ENCODE measurements around the gene TCF4. TPM values are rescaled to one million over a fixed set of nuclear protein-coding genes. Genes with fewer than 3 reads are reported as not detected.
A peak's percentile ranks its signal among the peaks of the same experiment; 100 is the strongest.

The TCF4 gene
- total and polyA plus RNA-seq, 2 experiments from 2014 or later: 77.7 to 89.2 TPM

- TF ChIP-seq, protein P1, sequence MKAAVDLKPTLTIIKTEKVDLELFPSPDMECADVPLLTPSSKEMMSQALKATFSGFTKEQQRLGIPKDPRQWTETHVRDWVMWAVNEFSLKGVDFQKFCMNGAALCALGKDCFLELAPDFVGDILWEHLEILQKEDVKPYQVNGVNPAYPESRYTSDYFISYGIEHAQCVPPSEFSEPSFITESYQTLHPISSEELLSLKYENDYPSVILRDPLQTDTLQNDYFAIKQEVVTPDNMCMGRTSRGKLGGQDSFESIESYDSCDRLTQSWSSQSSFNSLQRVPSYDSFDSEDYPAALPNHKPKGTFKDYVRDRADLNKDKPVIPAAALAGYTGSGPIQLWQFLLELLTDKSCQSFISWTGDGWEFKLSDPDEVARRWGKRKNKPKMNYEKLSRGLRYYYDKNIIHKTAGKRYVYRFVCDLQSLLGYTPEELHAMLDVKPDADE (IDR thresholded peaks at IDR 0.05): no peak
- TF ChIP-seq CTCF (conservative IDR thresholded peaks at IDR 0.05; ENCODE audit: low read depth in 2 of 2) (no peak), STAT1 (IDR thresholded peaks at IDR 0.05; ENCODE audit: unreplicated experiment) (no peak), NANOG (IDR thresholded peaks at IDR 0.05; ENCODE audit: borderline replicate concordance) (no peak), ZNF114 (CRISPR knock-in tag; IDR thresholded peaks at IDR 0.05) (no peak), JUNB (IDR thresholded peaks at IDR 0.05; ENCODE audit: unreplicated experiment) (no peak), EZH2phosphoT487 (IDR thresholded peaks at IDR 0.05; ENCODE audit: unreplicated experiment) (no peak), POLR2AphosphoS5 (IDR thresholded peaks at IDR 0.05; ENCODE audit: low read depth) (no peak), ZNF331 (CRISPR knock-in tag; IDR thresholded peaks at IDR 0.05; ENCODE audit: low read depth) (no peak)
Observed at GRCh38 chr18:55579501-55580270, 8.3 kb downstream of the TCF4 start (continued).

GRCh38 chr18:55577812-55578539, 10.0 kb downstream of the TCF4 start:
- Mint-ChIP-seq H3K9me3 (no peaks in the 10 kb centered on the region), H3K27ac (peak overlapping the region; percentile 75), H3K4me1 (peaks cover 79% of the 10 kb centered on the region), H3K27me3 (ENCODE audit: insufficient read depth, low read depth, poor library complexity) (no peaks in the 10 kb centered on the region), H3K4me3 (peak overlapping the region; percentile 19; the same call in 1 of the 3 replicates), H3K36me3 (ENCODE audit: low read depth) (peaks cover 5% of the 10 kb centered on the region; the same call in 2 of the 3 replicates)
- peak overlapping the region; percentile 50 for H3K4me2 ChIP-seq
- ATAC-seq: no peak
- H3F3A ChIP-seq (replicated peaks; ENCODE audit: low read depth): no peaks in the 10 kb centered on the region
- peaks cover 89% of the 10 kb centered on the region for H3K79me2 ChIP-seq (replicated peaks; ENCODE audit: insufficient read depth)
- peak; percentile 27 for DNase-seq (ENCODE audit: low spot score)
- H3K27me3 ChIP-seq (ENCODE audit: insufficient read depth): no peaks in the 10 kb centered on the region
- H2AFZ ChIP-seq: no peak overlapping the region
- H4K20me1 ChIP-seq (replicated peaks; ENCODE audit: insufficient read depth): peaks cover 5% of the 10 kb centered on the region; the same call in 1 of the 2 replicates
- no peak overlapping the region for H3K4me3 ChIP-seq
- no peaks in the 10 kb centered on the region for H3K9me2 ChIP-seq (ENCODE audit: insufficient read depth)
- peaks cover 50% of the 10 kb centered on the region for H3K4me1 ChIP-seq (ENCODE audit: insufficient read depth)
- TF ChIP-seq POLR2AphosphoS5 (IDR thresholded peaks at IDR 0.05; ENCODE audit: low read depth): no peak
- TF ChIP-seq CTCF (conservative IDR thresholded peaks at IDR 0.05; ENCODE audit: low read depth in 2 of 2): peak in 1 of 2 experiments; percentile 52
- no peak overlapping the region for H3K27ac ChIP-seq (ENCODE audit: low read depth)
- H3K36me3 ChIP-seq (ENCODE audit: insufficient read depth): no peaks in the 10 kb centered on the region

Data from GM23338 (cell line).